B cell (primary cell): ENCODE measurements around the gene DIABLO. TPM values are rescaled to one million over a fixed set of nuclear protein-coding genes. Genes with fewer than 3 reads are reported as not detected.

Source experiments
- ATAC-seq: fragments of 200-7000 bp; cut with Tn5 transposase; one replicate; pipeline ENCODE4 v1.10.0; 2021; ENCODE audit warnings: low read depth, mild to moderate bottlenecking, moderate number of reproducible peaks, moderate library complexity
- CTCF ChIA-PET: fragments of 350-600 bp; sonication (Branson Sonifier 250); formaldehyde crosslinking; loops from one replicate; lab custom pipeline; 2021; ENCODE audit warnings: antibody characterized with exemption, inconsistent platforms; lab: Charles Lee
- POLR2A ChIA-PET: fragments of 350-600 bp; sonication (Branson Sonifier 250); formaldehyde crosslinking; loops from one replicate; lab custom pipeline; 2021; ENCODE audit warnings: antibody characterized with exemption; lab: Charles Lee
- DNase-seq: peaks from one replicate; pipeline ENCODE4 v3.0.0; 2013
- H2AFZ ChIP-seq: 2 replicates; pipeline ENCODE4 v1.6.1; 2012; ENCODE audit warnings: mild to moderate bottlenecking, low read depth, low read length; ENCODE audit not compliant: insufficient read depth, poor library complexity, severe bottlenecking
- H3K27ac ChIP-seq, 2 donors: 1 replicate in 1 of 2; 2 replicates in 1 of 2; pipeline ENCODE4 v1.5.1; 2012 to 2013; ENCODE audit warnings: low read length in 2 of 2, mild to moderate bottlenecking in 2 of 2, moderate library complexity in 1 of 2
- H3K27me3 ChIP-seq, 4 experiments: fragments of 200-600 bp in 1 of 4; sonication (generic) in 1 of 4; replicated peaks in 1 of 4; 1 replicate in 2 of 4; 2 replicates in 2 of 4; pipeline versions ENCODE4 v1.6.1 to v1.7.0; 2013 to 2016; ENCODE audit warnings: low read length in 3 of 4, mild to moderate bottlenecking in 2 of 4, mixed read lengths in 1 of 4, moderate library complexity in 1 of 4; ENCODE audit not compliant: insufficient read depth in 4 of 4, control insufficient read depth in 3 of 4; ENCODE audit errors: control extremely low read depth in 1 of 4
- H3K36me3 ChIP-seq, 2 experiments: replicated peaks in 1 of 2; 1 replicate in 1 of 2; 2 replicates in 1 of 2; pipeline versions ENCODE4 v1.6.1 to v1.7.1; 2013; ENCODE audit warnings: low read length in 1 of 2; ENCODE audit not compliant: insufficient read depth in 2 of 2, control insufficient read depth in 1 of 2; ENCODE audit errors: control extremely low read depth in 1 of 2, extremely low read depth in 1 of 2
- H3K4me1 ChIP-seq, 2 donors: fragments of 200-600 bp in 1 of 2; sonication (generic) in 1 of 2; 1 replicate in 1 of 2; 2 replicates in 1 of 2; pipeline versions ENCODE4 v1.5.1 to v1.6.1; 2013 to 2017; ENCODE audit warnings: low read length in 2 of 2; ENCODE audit not compliant: control insufficient read depth in 2 of 2, insufficient read depth in 2 of 2
- H3K4me2 ChIP-seq: replicated peaks from 2 replicates; pipeline ENCODE3; 2012; ENCODE audit warnings: mild to moderate bottlenecking, low read depth, low read length; ENCODE audit not compliant: poor library complexity, severe bottlenecking
- H3K4me3 ChIP-seq, 5 experiments: fragments of 200-600 bp in 1 of 5; sonication (generic) in 1 of 5; 1 replicate in 3 of 5; 2 replicates in 2 of 5; pipeline versions ENCODE4 v1.5.1 to v1.7.0; 2011 to 2016; ENCODE audit warnings: low read length in 4 of 5, mild to moderate bottlenecking in 4 of 5, low read depth in 2 of 5, control low read depth in 1 of 5, moderate library complexity in 1 of 5; ENCODE audit not compliant: insufficient read depth in 1 of 5; ENCODE audit errors: control extremely low read depth in 1 of 5, extremely low read depth in 1 of 5
- H3K79me2 ChIP-seq: fragments of 200-600 bp; sonication (generic); one replicate; pipeline ENCODE4 v1.6.0; 2016; ENCODE audit warnings: low read length; ENCODE audit not compliant: control insufficient read depth, insufficient read depth
- H3K9ac ChIP-seq: fragments of 200-600 bp; sonication (generic); 2 replicates; pipeline ENCODE4 v1.6.1; 2017; ENCODE audit warnings: mild to moderate bottlenecking, low read length, moderate library complexity
- H3K9me3 ChIP-seq, 3 donors: one replicate each; pipeline versions ENCODE4 v1.6.1 to v1.7.1; 2013; ENCODE audit warnings: low read length in 2 of 3; ENCODE audit not compliant: control insufficient read depth in 2 of 3, insufficient read depth in 1 of 3; ENCODE audit errors: control extremely low read depth in 1 of 3
- H4K20me1 ChIP-seq: 2 replicates; pipeline ENCODE4 v1.6.0; 2012; ENCODE audit warnings: mild to moderate bottlenecking, low read length; ENCODE audit not compliant: insufficient read depth, control insufficient read depth, poor library complexity, severe bottlenecking
- H3K27ac Mint-ChIP-seq: one replicate; pipeline ENCODE4 v1.8.0; 2021; ENCODE audit warnings: mixed read lengths
- H3K27me3 Mint-ChIP-seq: one replicate; pipeline ENCODE4 v1.8.0; 2021; ENCODE audit warnings: mixed read lengths
- H3K4me1 Mint-ChIP-seq: one replicate; pipeline ENCODE4 v1.8.0; 2021; ENCODE audit warnings: mixed read lengths
- H3K4me3 Mint-ChIP-seq: one replicate; pipeline ENCODE4 v1.8.0; 2021; ENCODE audit warnings: mixed read lengths
- H3K9me3 Mint-ChIP-seq: one replicate; pipeline ENCODE4 v1.8.0; 2022; ENCODE audit warnings: mixed read lengths; ENCODE audit not compliant: insufficient read depth
- CTCF ChIP-seq: fragments of 200-600 bp; IDR thresholded peaks from one replicate; pipeline ENCODE4 v1.8.0; 2022; ENCODE audit warnings: antibody characterized with exemption, mild to moderate bottlenecking
- EZH2 ChIP-seq: IDR thresholded peaks from 2 replicates; pipeline ENCODE4 v1.6.1; 2012; ENCODE audit warnings: borderline replicate concordance, low read depth, mild to moderate bottlenecking, moderate library complexity, low read length; ENCODE audit not compliant: insufficient read depth, poor library complexity, severe bottlenecking
- WGBS: methylation state at CpG from one replicate; pipeline ENCODE4 v1.1.5; 2013; ENCODE audit warnings: missing lambda C conversion rate; ENCODE audit not compliant: insufficient coverage; 5-methylcytosine and 5-hydroxymethylcytosine counted together
- intact Hi-C: fragments of 100-400 bp; cut with micrococcal nuclease; formaldehyde crosslinking; loops from one replicate; pipeline ENCODE4 v1.10.0; 2022
- polyA plus RNA-seq: library from polyadenylated mRNA; depleted of rRNA; stranded (reverse); fragments of >200 nt; gene quantifications from 2 replicates; pipeline ENCODE4 v1.2.3, GENCODE V29; 2012
- small RNA-seq: library from RNA; depleted of rRNA; stranded (forward); fragments of <200 nt; gene quantifications from one replicate; pipeline ENCODE3, GENCODE V24; 2012; ENCODE audit warnings: low replicate concordance, low read depth; ENCODE audit not compliant: insufficient read length
- total RNA-seq, 2 donors: library from RNA; stranded (reverse); fragments of 120-200 nt in 1 of 2; gene quantifications; 1 replicate in 1 of 2; 2 replicates in 1 of 2; pipeline versions ENCODE4 v1.2.3 to v1.2.4, GENCODE V29; 2013 to 2022

DIABLO gene
- total and polyA plus RNA-seq, 2 donors (not counting 1 experiment from before 2014, with no cell fraction given): 36.8 to 44.6 TPM

- no peaks in the 10 kb centered on the region for H3K27me3 ChIP-seq
- ChIA-PET POLR2A (no interaction called here), CTCF (interaction anchor here (0.9 to 1.0 kb wide), 2 partner anchors 36 to 312 kb away, joined by 3 read pairs; no protein-coding TSS in a partner anchor)
- TF ChIP-seq EZH2: no peak
- no peaks in the 10 kb centered on the region for H3K4me1 ChIP-seq
- Mint-ChIP-seq H3K27ac (no peak overlapping the region), H3K9me3 (no peaks in the 10 kb centered on the region), H3K4me1 (no peaks in the 10 kb centered on the region), H3K27me3 (peaks cover 6% of the 10 kb centered on the region), H3K4me3 (no peak overlapping the region)
- no peaks in the 10 kb centered on the region for H3K36me3 ChIP-seq
- H2AFZ ChIP-seq: no peak overlapping the region
- H3K4me2 ChIP-seq: no peak overlapping the region
- intact Hi-C loops: no loop called here
- DNase-seq (no peak), ATAC-seq (no peak)
- no peak overlapping the region for H3K27ac ChIP-seq
- H3K9me3 ChIP-seq: no peaks in the 10 kb centered on the region
- WGBS: 95% methylated on average over 3 of the region's 4 CpGs
- H3K79me2 ChIP-seq: no peaks in the 10 kb centered on the region
- no peaks in the 10 kb centered on the region for H4K20me1 ChIP-seq
- H3K4me3 ChIP-seq: no peak overlapping the region
- no peak overlapping the region for H3K9ac ChIP-seq
These were observed 66.0 kb downstream of the DIABLO start for GRCh38 chr12:122159882-122160281.

DNA sequence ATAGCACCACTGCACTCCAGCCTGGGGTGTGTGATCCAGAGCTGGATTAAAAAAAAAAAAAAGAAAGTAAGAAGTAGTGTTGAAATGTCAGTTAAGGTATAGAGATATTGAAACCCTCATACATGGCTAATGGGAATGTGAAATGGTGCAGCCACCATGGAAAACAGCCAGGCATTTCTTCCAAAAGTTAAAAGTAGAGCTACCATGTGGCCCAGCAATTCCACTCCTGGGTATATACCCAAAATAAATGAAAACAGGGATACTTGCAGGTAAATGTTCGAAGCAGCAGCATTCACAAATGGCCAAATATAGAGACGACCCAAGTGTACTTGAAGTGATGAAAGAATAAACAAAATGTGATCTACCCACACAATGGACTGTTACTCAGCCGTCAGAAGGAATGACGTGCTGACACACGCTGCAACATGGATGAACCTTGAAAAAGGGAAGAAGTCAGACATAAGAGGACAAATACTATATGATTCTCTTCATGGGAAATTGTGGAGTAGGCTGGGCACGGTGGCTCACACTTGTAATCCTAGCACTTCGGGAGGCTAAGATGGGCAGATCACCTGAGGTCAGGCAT is 67.1 kb downstream of the DIABLO start:
- no peak overlapping the region for H3K27ac ChIP-seq
- H3K4me1 Mint-ChIP-seq: no peaks in the 10 kb centered on the region
- no peak overlapping the region for H3K27ac Mint-ChIP-seq
- H3K36me3 ChIP-seq: no peaks in the 10 kb centered on the region
- no peaks in the 10 kb centered on the region for H3K9me3 Mint-ChIP-seq
- H4K20me1 ChIP-seq: no peaks in the 10 kb centered on the region
- DNase-seq: no peak
- peaks cover 4% of the 10 kb centered on the region for H3K27me3 Mint-ChIP-seq
- intact Hi-C loops: no loop called here
- no peak overlapping the region for H3K4me2 ChIP-seq
- no peak for ATAC-seq
- TF ChIP-seq EZH2 (no peak), CTCF (no peak)
- ChIA-PET POLR2A (no interaction called here), CTCF (interaction anchor here (0.7 to 1.0 kb wide), 2 partner anchors 222 to 1797 kb away, joined by 3 to 4 read pairs; no protein-coding TSS in a partner anchor)
- H3K4me1 ChIP-seq: no peaks in the 10 kb centered on the region
- 96% methylated on average over 4 of the region's 7 CpGs for WGBS
- no peaks in the 10 kb centered on the region for H3K27me3 ChIP-seq
- H3K4me3 Mint-ChIP-seq: no peak overlapping the region
- H2AFZ ChIP-seq: no peak overlapping the region
- no peak overlapping the region for H3K4me3 ChIP-seq
- no peaks in the 10 kb centered on the region for H3K9me3 ChIP-seq
- H3K9ac ChIP-seq: no peak overlapping the region
- H3K79me2 ChIP-seq: no peaks in the 10 kb centered on the region

Small RNA genes within 50 kb of the gene (small RNA-seq; reads per million reads assigned to genes)
- 0.57 reads per million for gene DIABLO

Other genes with a start within 250 kb of the DIABLO start
- gene BCL7A, start 204.2 kb downstream of the DIABLO start, total RNA-seq: 75.6 and 75.9 TPM in 2 replicates
- gene BCL7A, start 204.2 kb downstream of the DIABLO start, polyA plus RNA-seq: 71.0 and 80.7 TPM in 2 replicates
- gene MLXIP, start 147.3 kb downstream of the DIABLO start, total RNA-seq: 91.2 and 94.5 TPM in 2 replicates
- gene MLXIP, start 147.3 kb downstream of the DIABLO start, polyA plus RNA-seq: 28.1 and 30.6 TPM in 2 replicates
- not detected in 2 replicates for gene IL31, start 51.8 kb downstream of the DIABLO start, total RNA-seq
- gene IL31, start 51.8 kb downstream of the DIABLO start, polyA plus RNA-seq: not detected in 2 replicates
- not detected in 2 replicates for gene LRRC43, start 42.9 kb downstream of the DIABLO start, total RNA-seq
- not detected in 2 replicates for gene LRRC43, start 42.9 kb downstream of the DIABLO start, polyA plus RNA-seq
- gene B3GNT4, start 22.3 kb downstream of the DIABLO start, total RNA-seq: 0.12 TPM in 1 of 2 replicates, not detected in the other
- gene B3GNT4, start 22.3 kb downstream of the DIABLO start, polyA plus RNA-seq: not detected in 2 replicates
- gene VPS33A, start 40.4 kb upstream of the DIABLO start, total RNA-seq: 34.6 and 34.9 TPM in 2 replicates
- 11.1 and 11.3 TPM in 2 replicates for gene VPS33A, start 40.4 kb upstream of the DIABLO start, polyA plus RNA-seq
- gene CLIP1, start 196.6 kb upstream of the DIABLO start, total RNA-seq: 62.4 and 64.9 TPM in 2 replicates
- 17.0 and 21.1 TPM in 2 replicates for gene CLIP1, start 196.6 kb upstream of the DIABLO start, polyA plus RNA-seq